ENCODE results near the gene TGFB3.

TGFB3 gene

DNA sequence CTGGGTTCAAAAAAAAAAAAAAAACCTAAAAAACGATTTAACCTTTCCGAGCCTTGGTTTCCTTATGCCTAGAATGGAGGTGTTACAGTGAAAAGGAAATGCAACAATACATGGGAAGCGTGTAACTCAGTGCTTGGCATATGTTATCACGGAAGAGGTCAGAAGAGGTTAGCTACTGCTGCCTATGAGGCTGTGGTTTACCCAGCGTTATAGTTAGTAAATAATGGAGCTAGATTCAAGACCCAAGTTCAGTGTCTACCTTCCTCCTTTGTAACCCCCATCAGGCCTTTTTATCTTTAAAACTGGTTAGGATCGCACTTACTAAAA is 4.6 kb upstream of the TGFB3 start:
- DNase-seq (ENCODE audit: low read depth) = no peak

DNA sequence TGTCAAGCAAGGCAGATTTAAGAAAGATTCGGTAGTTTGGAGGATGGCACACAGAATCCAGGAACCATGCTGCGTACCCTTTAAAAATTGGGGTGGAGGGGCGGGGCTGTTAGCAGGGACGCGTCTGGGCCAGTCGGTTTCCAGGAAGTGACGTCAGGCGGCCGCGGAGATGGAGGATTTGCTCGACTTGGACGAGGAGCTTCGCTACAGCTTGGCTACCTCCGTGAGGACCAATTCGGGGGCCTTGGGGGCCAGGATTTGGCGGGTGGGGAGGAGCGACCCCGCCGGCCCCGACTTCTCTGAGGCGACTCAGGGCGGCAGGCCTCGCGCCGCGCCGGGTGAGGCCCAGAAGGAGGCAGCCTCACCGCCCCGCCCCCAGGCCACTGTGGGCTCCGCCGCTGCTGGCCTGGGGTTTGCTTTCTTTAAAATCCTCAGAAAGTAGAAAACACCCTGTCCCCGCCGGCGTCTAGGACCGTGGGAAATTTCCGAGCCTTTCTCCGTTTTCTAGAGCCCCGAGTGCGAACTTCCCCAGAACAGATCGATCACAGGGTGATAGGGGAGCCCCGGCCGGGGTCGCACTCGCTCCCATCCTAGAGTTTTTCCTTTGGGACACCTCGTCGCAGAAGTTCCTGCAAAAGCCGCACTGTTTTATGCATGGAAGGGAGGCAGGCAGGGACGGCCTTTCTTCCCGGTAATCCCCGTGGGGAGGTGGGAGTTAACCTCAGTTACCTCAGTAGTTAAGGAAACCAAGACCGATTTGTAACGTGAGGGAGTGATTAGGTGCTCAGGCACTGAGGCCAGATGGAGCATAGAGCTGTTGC is 4.0 kb upstream of the TGFB3 start, which contains the start of gene IFT43:
Gene IFT43 (plus strand): TSS at position 146 of the 821 bp plus-strand sequence. CDS start 24 bp downstream, at position 170.
- DNase-seq (ENCODE audit: low read depth) = peak; percentile 84

DNA sequence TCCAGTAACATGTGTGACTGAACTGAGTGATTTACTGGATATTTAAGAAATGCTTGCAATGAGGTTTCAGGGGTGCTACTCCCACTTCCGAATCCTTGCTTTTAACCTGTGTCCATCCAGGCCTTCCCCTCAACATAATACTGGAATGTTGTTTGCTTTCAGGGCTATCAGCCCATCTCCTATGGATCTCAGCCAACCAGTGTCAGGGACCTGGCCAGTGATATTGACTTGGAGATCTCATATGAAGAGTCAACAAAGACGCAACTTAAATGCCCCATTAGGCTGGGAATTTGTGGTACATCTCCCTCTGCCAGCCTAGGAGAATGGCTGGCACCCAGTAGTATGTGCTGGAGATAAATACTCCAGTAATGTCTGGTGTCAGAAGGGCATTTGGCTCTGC is 2.9 kb upstream of the TGFB3 start:
- DNase-seq (ENCODE audit: low read depth) = no peak

DNA sequence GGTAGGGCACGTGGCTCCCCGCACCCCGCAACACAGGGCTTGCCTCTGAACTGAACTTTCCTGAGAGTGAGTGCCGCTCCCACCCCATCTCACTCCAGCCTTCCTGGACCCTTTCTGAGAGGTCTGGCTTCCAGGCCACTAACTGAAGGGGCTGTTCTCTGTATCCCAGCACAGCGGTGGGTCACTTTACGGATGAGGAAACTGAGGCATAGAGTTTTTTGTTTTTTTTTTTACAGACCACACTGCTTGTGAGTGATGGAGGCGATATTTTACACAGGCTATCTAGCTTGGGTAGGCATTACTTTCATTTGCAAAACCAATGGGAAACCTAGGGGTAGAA is 1.2 kb upstream of the TGFB3 start:
- DNase-seq (ENCODE audit: low read depth) = no peak

DNA sequence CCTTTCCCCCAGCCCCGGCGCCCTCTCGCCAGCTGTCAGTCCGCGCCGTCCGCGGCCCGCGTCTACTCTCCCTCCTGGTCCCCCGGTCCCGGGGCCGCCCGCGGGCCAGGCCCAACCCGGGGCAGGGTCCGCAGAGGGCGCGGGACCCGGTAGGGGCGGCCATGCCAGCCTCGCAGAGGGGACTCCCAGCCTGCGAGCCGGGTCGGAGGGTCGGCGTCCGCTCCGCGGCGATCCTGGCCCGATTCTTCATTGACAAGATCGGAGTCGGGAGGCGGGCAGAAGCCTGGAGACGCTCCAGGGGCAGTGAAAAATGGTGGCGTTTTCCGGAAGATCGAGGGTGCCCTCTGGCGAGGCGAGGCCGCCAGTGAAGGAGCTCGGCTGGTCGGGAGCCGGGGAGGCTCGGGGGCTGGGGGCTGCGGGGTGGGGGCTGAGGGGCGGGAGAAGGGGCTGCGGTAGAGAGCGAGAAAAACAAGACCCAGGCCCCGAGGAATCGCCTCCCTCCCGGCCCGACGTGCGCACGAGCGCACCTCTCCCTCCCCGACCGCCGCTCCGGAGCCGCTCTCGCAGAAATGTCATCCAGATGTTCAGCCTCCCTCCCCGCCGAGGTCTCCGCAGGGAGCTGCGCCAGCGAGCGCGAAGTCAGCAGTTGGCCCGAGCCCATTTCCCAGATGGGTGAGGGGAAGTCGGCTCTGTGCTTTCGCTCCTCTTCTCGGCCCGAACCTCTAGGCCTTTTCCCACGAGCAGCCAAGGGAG is 647 bp upstream of the TGFB3 start:
- peak; percentile 68 for DNase-seq (ENCODE audit: low read depth)

DNA sequence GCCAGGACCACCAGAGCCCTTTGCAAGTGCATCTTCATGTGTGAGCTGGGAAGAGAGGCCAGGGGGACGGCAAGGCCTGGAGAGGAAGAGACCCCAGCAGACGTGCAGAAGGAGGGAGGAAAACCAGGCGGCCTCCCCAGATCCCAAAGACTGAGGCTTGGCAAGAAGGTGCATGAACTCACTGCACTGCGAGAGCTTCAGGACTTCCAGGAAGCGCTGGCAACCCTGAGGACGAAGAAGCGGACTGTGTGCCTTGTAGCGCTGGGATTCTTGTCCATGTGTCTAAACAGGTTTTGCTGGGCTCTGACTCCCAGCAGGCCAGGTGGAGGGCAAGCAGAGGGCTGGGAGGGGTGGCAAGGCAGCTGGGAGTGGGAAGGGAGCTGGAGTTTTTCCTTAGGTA is 939 bp downstream of the TGFB3 start:
- no peak for DNase-seq (ENCODE audit: low read depth)

DNA sequence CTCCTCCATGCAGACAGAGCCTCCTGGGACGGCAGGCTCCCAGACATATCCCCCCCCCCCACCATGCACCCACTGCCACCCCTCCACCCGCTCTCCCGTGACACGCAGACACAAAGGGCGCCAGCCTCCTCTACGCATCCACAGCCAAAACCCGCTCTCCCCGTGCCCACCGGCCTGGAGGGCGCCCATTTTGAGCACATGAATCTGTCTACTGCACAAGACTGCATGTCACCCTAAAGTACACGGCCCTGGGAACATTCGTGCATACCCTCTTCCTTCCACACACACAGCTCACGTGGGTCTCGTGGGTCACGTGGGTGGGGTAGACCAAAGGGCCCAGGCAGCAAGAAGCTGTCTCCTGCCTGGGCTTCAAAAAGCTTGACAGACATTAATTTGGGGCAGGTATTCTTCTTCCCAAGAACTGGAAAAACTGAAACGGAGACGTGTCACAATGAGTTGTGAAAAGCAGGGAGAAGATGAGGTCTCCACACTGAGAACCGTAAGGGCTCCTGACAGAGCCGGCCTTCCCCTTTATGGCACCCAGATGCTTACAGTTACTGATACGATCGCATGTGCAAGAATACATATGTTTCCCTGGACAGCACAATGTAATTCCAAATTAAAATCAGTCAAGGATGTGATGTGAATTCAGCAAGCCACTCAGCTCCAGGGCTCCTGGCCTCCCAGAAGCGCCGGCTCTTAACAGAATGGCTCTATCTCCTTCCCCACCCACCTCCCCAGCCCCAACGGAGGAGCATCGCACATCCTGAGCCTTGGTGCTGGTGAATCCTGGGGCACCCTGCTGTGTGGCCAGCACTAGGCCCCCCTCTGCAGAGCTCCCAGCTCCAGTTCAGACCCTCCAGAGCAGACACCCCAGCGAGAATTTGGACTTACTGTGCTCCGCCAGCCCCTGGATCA is 1.9 kb downstream of the TGFB3 start:
- DNase-seq (ENCODE audit: low read depth) = no peak

DNA sequence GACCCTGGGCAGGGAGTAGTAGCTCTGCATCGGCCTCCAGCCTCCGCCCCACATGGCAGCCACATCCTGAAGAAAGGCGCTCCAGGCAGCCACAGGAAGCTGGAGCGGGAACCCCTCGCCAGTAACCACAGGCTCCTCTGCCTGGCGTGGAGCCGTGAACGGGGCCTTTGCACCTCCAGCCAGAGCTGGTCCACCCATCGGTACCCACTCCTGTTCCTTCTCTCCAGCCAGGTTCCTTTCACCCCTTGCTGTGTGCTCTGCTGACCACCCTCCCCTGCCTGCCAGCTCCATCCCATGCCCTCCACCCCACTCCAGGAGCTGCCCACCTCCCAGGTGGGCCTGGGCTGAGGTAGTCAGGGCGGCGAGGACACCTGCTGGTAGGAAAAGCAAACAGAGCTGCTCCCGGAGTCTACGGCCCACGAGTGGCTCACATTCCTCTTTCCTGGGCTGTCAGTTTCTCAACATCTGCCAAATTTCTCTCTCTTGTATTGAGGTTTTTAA is 2.7 kb downstream of the TGFB3 start:
- DNase-seq (ENCODE audit: low read depth) = peak; percentile 18

DNA sequence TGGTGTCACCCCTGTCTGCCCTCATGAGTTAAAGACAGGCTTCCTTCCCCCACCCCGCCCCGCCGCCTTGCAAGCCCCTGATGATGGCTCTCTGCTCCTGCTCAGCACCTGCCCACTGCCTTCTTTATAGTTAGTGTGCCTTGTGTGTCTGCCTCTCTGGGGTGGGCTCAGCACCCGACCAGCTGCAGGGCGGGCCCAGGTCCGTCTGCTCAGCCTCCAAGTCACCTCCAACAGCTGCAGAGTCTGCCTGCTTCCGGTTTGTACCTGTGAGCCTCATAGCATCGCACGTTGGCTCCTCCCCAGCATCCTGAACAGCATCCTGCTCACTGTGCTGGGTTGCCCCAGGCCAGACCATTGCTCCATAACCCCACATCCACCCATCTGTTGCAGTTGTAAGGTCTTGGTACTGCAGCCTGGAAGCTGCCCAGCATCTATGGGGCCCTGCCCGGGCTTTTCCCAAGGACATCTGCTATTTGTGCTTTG is 3.5 kb downstream of the TGFB3 start:
- DNase-seq (ENCODE audit: low read depth) = no peak

DNA sequence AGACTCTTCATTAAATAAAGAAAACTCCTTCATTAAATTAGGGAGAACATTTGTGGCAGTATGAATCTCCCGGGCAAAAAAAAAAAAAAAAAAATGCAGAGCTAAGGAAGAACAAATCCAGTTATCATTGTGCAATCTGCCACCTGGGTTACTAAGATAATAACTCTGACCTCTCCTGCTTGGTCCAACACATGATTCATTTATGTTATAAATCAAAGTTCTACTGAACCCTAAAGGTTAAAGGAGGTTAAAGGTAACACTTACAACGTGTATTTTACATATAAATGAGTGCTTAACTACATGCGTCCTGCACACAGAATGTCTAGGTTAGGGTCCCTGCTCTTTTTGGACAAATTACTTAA is 4.2 kb downstream of the TGFB3 start:
- no peak for DNase-seq (ENCODE audit: low read depth)

DNA sequence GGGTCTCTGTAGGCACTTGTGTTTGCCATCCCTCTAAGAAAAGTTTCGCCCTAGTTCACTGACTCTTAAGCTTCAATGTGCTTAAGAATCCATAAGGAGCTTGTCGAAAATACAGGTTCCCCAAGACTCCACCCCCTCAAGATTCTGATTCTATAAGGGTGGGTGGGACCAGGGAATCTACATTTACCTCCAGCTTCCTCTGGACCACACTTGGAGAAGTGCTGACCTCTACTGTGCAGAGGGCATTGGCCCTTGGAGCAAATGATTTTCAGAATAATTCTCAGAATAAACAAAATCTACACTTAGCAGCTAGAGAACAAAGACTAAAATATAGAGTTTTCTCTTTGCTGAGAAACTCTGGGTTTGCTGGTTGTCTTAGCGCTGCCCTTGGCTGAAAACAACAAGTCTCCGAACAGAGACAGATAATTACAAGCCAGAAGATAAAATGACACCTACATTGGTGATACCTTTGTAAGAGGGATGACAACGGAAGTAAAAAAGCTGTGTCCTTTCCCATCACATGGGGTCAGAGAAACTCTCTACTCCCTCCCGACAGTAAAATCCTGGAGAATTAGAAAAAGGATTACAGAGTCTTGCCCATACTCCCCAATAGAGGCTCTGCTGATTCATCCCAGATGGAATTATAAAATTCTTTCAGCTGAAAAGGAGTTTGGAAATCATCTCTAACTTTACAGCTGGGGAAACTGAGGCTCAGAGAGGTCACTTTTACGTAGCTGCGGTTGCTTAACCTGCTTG is 4.8 kb downstream of the TGFB3 start:
- no peak for DNase-seq (ENCODE audit: low read depth)

DNA sequence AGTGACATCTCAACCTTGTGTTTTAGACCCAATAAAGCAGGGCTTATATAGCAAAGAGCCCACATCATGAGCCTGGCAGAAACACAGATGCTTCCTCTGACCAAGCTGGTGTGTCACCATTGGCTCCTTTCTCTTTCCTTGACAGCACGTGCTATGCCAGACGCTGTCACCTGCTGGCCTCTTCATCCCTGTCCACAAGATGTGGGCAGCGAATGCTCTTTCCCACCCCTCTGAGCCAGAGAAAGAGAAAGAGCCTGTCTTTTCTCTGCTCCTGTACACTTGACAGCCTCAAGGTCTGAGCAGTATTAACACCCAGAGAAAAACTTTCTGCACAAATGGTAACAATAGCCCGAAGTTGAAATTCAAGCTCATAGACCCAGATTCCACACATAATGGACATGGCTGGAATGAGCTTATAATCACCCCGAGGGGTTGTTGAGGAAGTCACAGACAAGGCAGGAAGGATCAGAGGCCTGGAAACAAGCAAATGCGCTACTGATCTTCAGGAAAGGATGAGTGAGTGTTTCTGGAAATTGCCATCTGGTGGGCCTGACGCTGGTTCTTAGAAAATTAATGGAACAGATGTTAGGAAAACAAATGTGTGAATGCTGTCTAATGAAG is 8.9 kb downstream of the TGFB3 start:
- DNase-seq (ENCODE audit: low read depth) = no peak

DNA sequence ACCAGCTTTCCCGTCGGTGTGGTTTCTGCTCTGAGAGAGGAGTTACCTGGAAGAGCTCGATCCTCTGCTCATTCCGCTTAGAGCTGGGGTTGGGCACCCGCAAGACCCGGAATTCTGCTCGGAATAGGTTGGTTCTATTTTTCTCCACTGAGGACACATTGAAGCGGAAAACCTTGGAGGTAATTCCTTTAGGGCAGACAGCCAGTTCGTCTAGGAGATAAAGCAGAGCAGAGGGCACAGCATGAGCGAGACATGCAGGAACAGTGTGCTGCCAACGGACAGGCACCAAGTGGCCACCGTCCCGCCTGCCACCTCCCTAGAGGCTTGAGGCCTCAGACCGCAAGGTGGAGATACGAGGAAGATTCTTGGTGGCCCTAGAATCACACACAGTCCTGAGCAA is 10.3 kb downstream of the TGFB3 start:
- DNase-seq (ENCODE audit: low read depth) = no peak

DNA sequence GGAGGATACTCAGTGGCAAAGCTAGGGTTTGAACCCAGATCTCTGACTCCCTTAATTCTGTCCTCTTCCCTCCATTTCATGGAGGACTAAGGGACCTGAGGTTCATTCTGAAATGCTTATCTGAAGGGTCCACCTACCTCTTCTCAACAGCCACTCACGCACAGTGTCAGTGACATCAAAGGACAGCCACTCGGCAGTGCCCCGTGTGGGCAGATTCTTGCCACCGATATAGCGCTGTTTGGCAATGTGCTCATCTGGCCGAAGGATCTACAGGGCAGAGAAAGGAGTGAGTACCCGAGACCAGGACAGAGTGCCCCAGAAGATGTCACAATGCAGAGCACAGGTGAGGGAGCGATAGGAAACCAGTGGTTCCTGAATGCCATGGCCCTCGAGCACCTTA is 10.8 kb downstream of the TGFB3 start:
- no peak for DNase-seq (ENCODE audit: low read depth)

DNA sequence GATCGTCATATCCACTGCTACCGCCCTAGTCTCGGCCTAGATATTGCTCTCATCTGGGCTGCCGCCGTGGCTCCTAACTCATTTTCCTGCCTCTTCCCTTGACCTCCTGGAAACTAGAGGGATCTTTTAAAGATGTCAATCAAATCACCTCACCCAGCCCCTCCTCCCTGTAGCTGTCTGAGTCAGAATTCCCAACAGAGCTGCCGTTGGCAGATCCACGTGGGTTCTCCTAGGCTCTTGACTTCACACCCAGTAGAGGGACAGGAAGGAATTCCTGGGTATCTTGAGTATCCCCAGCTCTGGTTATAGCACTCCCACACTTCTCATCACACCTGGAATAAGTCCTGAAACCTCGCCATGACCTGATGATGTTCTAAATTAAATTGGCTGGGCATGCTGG is 11.9 kb downstream of the TGFB3 start:
- DNase-seq (ENCODE audit: low read depth) = no peak

DNA sequence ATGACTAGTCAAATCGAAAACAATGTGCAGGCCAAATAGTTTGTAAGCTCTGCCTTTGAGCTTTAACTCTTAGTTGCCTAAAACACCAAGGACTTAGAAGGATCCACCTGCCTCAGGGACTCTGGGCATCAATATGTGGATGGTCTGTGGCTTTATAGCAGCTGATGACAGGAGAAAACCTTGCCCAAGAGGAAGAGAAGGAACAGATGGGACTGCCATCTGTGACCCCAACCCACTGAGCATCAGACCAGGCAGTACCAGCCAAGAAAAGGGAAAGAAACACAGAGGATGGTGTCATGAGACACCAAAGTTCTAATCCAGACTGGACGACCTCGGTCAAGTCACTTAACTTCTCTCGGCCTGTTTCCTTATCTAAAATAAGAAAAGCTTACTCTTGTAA is 12.7 kb downstream of the TGFB3 start:
- no peak for DNase-seq (ENCODE audit: low read depth)

DNA sequence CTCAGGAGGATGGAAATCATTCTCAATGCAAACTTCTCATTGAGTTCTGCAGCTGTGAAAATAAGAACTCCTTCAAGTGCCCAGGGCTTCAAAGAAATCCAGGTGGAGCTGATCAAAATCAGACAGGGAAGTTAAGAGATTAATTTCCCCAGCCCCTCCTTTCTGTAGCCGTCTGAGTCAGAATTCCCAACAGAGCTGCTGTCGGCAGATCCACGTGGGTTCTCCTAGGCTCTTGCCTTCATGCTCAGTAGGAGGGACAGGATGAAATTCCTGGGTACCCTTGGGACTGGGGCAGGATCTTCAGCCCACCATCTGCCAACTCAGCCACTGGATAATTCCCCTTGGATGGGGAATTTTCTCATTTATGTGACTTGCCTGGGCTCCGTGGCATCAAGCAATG is 13.3 kb downstream of the TGFB3 start:
- DNase-seq (ENCODE audit: low read depth) = no peak

DNA sequence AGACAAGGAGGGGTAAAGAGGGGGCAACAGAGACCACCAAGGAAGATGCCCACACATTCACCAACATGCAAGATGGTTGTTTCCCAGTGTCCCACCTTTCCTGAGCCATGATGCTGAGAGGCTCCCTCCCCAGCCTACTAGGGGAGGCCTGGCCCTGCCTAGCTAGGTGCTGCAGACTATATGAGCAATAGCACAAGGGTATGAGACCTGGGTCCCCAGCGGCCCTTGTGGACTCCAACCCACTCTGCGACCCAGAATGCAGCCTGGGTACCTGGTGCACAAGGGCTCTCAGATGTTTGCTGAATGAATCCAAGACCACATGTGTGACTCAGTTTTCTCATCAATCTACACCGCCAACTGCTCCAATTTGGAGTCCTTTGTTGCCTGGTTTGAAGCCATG is 13.9 kb downstream of the TGFB3 start:
- DNase-seq (ENCODE audit: low read depth) = no peak

DNA sequence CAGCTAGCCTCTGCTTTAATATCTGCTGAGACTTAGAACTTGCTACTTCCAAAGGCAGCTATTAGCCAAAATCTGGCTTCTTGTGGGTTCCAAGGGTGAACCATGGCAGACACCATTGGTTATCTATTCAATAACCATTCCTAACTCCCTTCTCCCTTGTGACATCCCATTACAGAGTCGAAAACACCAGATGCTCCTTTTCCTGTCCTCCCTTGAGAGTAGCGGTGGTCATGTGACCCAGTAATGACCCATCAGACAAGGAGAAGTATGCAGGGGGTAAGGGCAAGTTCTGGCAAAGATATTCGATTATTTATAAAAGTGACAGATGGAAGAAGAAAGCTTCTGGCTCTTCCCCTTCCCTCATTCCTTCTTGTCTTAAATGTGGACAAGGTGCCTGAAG is 20.1 kb downstream of the TGFB3 start:
- no peak for DNase-seq (ENCODE audit: low read depth)

DNA sequence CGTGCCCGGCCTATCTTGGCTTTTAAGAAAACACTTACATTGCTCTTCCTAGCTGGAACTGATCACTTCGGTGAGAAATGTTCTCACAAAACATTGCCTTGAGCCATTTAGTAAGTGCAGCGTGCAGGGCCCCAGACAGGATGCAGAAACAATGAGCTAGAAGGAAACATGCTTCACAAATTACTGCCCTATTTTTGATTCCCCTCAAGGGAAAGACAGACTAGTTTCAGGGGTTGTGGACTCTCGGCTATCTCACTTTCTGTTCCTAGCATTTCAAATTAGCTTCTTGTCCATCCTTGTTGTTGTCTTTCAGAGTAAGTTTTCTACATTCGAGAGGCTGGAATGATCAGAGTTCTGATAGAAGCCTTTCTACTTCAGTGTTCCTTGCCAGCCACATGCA is 21.6 kb downstream of the TGFB3 start:
- no peak for DNase-seq (ENCODE audit: low read depth)

DNA sequence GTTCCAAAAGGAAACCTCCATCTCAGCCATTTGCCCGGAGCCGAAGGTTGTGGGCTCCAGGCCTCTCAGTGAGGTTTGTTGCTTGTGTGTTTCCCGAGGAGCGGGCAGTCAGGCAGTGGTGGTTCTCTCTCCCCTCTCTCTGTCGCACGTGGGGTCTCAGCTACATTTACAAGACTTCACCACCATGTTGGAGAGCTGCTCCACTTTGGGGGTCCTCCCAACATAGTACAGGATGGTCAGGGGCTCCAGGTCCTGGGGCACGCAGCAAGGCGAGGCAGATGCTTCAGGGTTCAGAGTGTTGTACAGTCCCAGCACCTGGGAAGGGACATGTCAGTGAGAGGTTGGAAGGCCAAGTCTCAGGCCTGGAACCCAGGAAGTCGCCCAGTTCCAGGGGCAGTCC is 22.8 kb downstream of the TGFB3 start:
- no peak for DNase-seq (ENCODE audit: low read depth)

Measured in activated T-cell treated with anti-CD3 and anti-CD28 coated beads for 48 hours (primary cell).